ENCODE measurements around the gene TMEM101.
"Not testable (repeated sequence)": the region's sequence is repeated elsewhere in the genome, so short reads cannot be mapped to it uniquely, and the experiment has no call there.

TMEM101 gene

DNA sequence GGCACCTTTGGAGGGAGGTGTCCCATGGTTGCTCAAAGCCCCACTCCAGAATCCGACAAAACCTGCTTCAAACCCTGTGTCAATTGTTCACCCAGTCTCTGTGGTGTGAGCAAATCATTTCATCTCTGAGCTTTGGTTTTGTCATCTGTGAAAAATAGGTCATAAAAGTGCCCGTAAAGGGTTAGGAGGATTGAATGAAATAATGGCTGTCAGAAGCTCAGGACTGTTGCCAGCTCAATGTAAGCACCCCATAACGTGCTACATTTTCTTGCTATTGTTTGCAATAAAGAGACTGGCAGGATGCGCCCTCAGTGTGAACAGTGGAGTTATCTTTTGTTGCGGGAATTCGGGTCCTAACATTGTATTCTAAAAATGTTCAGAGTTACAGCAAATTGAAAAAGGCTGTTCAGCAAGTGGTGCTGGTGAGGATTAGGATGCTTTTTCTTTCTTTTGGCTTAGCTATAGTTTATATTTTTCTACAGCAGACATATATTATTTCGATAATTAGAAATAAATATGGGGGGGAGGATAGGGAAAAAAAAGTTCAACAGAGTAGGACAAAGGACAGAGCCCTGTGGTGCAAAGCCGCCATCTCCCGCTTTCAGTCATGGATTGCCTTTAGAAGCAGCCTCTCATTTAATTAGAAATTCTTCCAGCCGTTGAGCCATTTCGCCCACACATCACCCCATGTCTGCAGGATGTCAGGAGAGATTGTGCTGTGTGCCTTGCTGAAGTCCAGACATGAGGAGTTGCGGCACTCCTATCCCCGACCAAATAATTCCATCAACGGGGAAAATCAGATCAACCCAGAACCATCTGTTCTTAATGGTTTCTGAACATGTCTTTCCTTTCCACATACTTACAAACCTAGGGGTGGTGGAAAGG, 40.1 kb downstream of the TMEM101 start:
- DNase-seq (ENCODE audit: low spot score): no peak

DNA sequence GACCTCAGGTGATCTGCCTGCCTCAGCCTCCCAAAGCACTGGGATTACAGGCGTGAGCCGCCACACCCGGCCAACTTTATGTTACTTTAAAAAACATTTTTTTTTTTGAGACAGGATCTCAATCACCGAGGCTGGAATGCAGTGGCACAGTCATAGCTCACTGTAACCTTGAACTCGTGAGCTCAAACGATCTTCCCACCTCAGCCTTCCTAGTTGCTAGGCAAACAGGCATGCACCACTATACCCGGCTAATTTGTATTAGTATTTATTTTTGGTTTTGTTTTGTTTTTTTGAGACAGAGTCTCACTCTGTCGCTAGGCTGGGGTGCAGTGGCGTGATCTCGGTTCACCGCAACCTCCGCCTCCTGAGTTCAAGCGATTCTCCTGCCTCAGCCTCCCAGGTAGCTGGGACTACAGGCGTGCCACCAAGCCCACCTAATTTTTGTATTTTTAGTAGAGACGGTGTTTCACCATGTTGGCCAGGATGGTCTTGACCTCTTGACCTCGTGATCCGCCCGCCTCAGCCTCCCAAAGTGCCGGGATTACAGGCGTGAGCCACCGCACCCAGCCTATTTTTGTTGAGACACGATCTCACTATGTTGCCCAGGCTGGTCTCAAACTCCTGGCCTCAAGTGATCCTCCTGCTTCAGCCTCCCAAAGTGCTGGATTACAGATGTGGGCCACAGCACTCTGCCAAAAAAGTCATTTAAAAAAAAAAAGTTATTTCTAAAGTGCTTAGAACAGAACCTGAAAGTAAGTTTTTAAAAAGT, 42.1 kb downstream of the TMEM101 start:
- not testable (repeated sequence) for DNase-seq (ENCODE audit: low spot score)

DNA sequence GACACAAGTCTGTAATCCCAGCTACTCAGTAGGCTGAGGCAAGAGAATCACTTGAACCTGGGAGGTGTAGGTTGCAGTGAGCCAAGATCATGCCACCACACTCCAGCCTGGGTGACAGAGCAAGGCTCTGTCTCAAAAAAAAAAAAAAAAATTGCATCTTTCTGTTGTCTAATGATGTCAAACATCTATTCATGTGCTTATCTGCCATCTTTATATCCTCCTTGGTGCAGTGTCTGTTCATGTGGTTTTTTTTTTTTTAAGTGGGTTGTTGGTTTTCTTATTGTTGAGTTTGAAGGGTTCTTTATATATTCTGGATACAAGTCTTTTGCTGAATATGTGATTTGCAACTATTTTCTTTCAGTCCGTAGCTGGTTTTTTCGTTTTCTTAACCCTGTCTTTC, 43.3 kb downstream of the TMEM101 start:
- not testable (repeated sequence) for DNase-seq (ENCODE audit: low spot score)

DNA sequence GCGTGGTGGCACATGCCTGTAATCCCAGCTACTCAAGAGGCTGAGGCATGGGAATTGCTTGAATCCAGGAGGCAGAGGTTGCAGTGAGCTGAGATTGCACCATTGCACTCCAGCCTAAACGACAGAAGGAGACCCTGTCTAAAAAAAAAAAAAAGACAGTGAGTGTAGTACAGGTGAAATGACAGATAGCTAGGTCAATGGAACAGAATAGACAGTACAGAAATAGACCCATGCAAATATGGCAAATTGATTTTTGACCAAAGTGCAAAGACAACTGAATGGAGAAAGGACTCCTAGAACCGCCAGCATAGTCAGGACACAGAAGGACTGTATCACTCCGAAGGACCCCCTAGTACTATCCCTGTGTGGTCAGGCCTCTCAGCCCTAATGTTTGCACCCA, 44.4 kb downstream of the TMEM101 start:
- no peak for DNase-seq (ENCODE audit: low spot score)

DNA sequence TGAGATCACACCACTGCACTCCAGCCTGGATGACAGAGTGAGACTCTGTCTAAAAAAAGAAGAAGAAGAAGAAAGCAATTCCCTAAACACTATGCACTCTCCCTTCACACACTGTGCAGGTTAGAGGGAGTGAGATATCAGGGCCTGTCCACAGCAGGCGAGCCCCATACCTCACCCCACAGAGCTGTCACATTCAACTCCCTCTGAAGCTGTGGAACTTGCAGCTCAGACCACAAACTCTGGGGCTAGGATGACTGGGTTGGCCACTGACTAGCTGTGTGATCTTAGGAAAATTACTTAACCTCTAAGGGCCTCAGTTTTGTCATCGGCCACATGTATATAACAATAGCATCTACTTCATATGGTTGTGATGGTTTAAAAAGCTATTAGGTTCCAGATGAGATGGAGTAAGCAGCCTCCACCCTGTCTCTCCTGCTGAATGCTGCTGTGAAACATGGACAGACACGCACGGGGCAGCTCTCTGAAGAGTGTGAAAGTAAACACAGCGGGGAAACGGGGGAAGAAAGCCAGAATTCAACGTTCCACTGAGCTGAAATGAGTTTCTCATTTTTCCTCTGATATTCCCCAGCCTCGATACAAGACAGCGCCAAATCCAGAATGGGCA, 47.4 kb downstream of the TMEM101 start:
- no peak for DNase-seq (ENCODE audit: low spot score)

DNA sequence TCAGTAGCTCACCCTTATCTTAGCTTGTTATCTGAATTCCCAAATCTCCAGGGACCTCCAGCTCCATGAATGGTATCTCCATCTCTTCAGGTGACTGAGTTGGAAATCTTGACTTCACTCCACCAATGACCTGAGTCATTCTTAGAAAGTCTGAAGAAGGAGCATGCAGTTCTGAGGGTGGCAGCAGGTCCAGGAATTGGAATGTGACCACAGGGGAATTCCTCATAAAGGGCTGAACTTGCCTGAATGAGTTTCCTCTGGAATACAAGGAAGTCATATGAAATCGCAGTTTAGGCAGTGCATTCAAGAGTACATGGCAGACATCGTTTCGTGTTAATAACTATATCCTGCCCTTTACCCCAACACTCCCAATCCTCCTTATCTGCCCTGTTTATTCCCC, 48.5 kb downstream of the TMEM101 start:
- DNase-seq (ENCODE audit: low spot score): peak; percentile 14

DNA sequence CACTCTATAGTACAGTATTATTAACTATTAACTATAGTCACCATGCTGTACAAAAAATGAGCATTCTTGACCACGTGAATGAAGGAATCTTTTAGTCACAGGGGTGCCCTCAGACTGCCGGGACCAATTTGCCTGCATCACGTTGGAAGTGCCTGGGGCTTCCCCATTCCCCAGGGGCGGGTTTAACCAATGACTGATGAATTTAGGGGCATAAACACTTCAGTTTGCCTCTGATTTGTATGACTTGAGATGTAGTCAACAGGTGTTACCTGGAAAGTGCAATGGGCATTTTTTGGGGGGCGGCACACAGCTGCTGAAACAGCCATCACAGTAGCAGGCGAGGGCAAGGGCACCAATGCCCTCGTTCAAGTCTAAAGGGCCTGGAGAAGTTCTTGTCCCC, 52.3 kb downstream of the TMEM101 start:
- DNase-seq (ENCODE audit: low spot score): no peak

DNA sequence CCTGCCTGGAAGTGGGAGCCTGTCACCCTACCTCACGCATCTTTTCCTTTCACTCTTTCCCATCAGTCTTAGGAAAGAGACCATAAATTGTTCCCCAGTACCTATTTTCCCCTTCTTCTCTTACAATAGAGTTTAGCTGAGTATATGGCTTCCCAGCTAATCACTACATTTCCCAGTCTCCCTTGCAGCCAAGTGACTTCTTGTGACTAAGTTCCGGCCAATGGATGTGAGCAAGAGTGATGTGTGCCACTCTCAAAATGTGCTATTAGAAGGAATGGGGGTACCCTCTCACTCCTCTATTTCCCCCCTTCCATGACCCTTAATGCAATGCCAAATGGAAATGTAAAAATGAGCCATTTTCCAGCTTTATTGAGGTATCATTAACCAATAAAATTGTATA, 52.8 kb downstream of the TMEM101 start:
- DNase-seq (ENCODE audit: low spot score): no peak

DNA sequence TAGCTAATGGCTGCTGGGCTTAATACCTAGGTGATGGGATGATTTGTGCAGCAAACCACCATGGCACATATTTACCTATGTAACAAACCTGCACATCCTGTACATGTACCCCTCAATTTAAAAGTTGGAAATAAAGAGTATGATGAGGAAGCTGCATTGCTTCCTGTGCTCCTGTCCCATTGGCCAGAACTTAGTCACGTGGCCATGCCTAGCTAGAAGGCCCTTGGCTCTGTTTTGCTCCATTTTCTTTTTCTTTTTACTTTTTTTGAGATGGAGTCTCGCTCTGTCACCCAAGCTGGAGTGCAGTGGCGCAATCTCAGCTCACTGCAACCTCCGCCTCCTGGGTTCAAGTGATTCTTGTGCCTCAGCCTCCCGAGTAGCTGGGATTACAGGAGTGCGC, 53.5 kb downstream of the TMEM101 start:
- DNase-seq (ENCODE audit: low spot score): not testable (repeated sequence)
